Spleen (tissue), 11 donors: ENCODE data around the gene STRIT1. TPM values are rescaled to one million over a fixed set of nuclear protein-coding genes. Genes with fewer than 3 reads are reported as not detected.

Experiments
- DNase-seq: peaks from one replicate; pipeline ENCODE4 v3.0.0-alpha.2; 2020
- H3K27ac ChIP-seq, 8 donors: fragments of 200-600 bp; sonication (generic) in 7 of 8; 1 replicate in 4 of 8; 2 replicates in 4 of 8; pipeline versions ENCODE4 v1.5.0 to v1.8.0; 2016 to 2021; ENCODE audit warnings: inconsistent platforms in 4 of 8, mild to moderate bottlenecking in 4 of 8, moderate library complexity in 1 of 8
- H3K27me3 ChIP-seq, 7 donors: fragments of 200-600 bp; sonication (generic) in 6 of 7; replicated peaks in 1 of 7; 1 replicate in 4 of 7; 2 replicates in 3 of 7; pipeline versions ENCODE4 v1.5.0 to v1.8.0; 2016 to 2021; ENCODE audit warnings: inconsistent platforms in 3 of 7, mild to moderate bottlenecking in 1 of 7
- H3K36me3 ChIP-seq, 6 donors: fragments of 200-600 bp; sonication (generic) in 5 of 6; 1 replicate in 4 of 6; 2 replicates in 2 of 6; pipeline versions ENCODE4 v1.5.0 to v1.8.0; 2016 to 2021; ENCODE audit warnings: inconsistent platforms in 2 of 6
- H3K4me1 ChIP-seq, 6 donors: fragments of 200-600 bp; sonication (generic) in 5 of 6; 1 replicate in 3 of 6; 2 replicates in 3 of 6; pipeline versions ENCODE4 v1.5.0 to v1.8.0; 2016 to 2021; ENCODE audit warnings: inconsistent platforms in 3 of 6
- H3K4me3 ChIP-seq, 8 donors: fragments of 200-600 bp; sonication (generic) in 7 of 8; 1 replicate in 4 of 8; 2 replicates in 4 of 8; pipeline versions ENCODE4 v1.5.0 to v1.8.0; 2016 to 2021; ENCODE audit warnings: inconsistent platforms in 4 of 8, mild to moderate bottlenecking in 4 of 8, moderate library complexity in 2 of 8
- H3K9me3 ChIP-seq, 8 donors: fragments of 200-600 bp; sonication (generic) in 7 of 8; 1 replicate in 4 of 8; 2 replicates in 4 of 8; pipeline versions ENCODE4 v1.5.0 to v1.8.0; 2016 to 2021; ENCODE audit warnings: inconsistent platforms in 4 of 8
- CTCF ChIP-seq, 11 experiments: fragments of 200-600 bp in 7 of 11; fragments of 450-650 bp in 4 of 11; sonication (generic) in 4 of 11; IDR thresholded peaks in 8 of 11; conservative IDR thresholded peaks in 3 of 11; 1 replicate in 7 of 11; 2 replicates in 4 of 11; pipeline versions ENCODE4 v1.4.0 to v1.8.0; 2016 to 2021; ENCODE audit warnings: antibody characterized with exemption in 11 of 11, inconsistent platforms in 4 of 11, mild to moderate bottlenecking in 1 of 11
- POLR2A ChIP-seq, 3 donors: fragments of 450-650 bp; IDR thresholded peaks; one replicate each; pipeline ENCODE4 v1.5.1; 2017; ENCODE audit warnings: antibody characterized with exemption in 3 of 3, mild to moderate bottlenecking in 1 of 3
- POLR2AphosphoS5 ChIP-seq, 3 donors: sonication (generic); formaldehyde crosslinking; IDR thresholded peaks; one replicate each; pipeline ENCODE4 v1.5.1; 2017; ENCODE audit warnings: antibody characterized with exemption in 3 of 3
- WGBS, 5 donors: extraction: QIAGEN DNeasy Blood & Tissue Kit in 3 of 5; methylation state at CpG; one replicate each; pipeline versions ENCODE4 v1.1.5 to v1.1.7; 2013 to 2018; 5-methylcytosine and 5-hydroxymethylcytosine counted together
- intact Hi-C: fragments of 100-400 bp; cut with DNase I; formaldehyde crosslinking; loops from one replicate; pipeline ENCODE4 v1.15.0; 2023; ENCODE audit warnings: low total_unique reads
- polyA plus RNA-seq, 3 donors: library from polyadenylated mRNA; stranded (reverse); fragments of 200-250 nt; gene quantifications; one replicate each; pipeline ENCODE4 v1.2.1, GENCODE V29; 2013
- total RNA-seq, 7 donors: library from RNA; depleted of rRNA in 3 of 7; stranded (reverse); fragments of >200 nt in 3 of 7; fragmentation: NEBNext Ultra II Directional in 4 of 7; extraction: Animal tissue kit (Norgen Biotek cat#: 25700) in 4 of 7; gene quantifications; one replicate each; pipeline versions ENCODE4 v1.1.0 to v1.2.1, GENCODE V29; 2016 to 2021
- donor health status: healthy with polysubstance abuse.
- donor health status: DM: no; HTN: no; CAD: no; lungs with moderate emphysema.
- donor health status: DM: no; HTN: no; CAD: no.
- donor health status: Bipolar disorder and iron deficiency.
- donor health status: healthy.
- donor health status: DM: no; HTN: no; CAD: no.
- donor health status: DM: yes; HTN: yes; CAD: no.

The STRIT1 gene
- total and polyA plus RNA-seq, 10 donors = 0.43 TPM; not detected in 9

DNA sequence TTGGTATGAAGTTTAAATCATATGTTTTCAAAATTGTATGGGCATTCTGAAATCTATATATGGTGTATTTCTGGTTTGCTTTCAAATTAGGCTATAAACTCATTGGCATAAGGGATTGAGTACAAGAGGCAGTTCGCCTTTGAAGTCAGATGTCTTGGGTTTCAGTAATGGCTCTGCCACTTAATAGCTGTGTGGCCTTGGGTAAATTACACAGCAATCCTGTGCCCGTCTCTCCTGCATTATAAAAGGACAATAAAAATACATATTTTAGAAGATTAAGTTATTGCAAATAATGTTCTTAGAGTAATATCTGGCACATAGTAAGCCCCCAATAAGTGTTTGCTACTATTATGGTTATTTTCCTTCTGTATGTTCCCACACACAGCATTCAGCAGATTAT is 20.4 kb upstream of the STRIT1 start:
- WGBS, 5 donors = 88 to 97% (median 93%) methylated on average over 2 of the region's 2 CpGs
- no peaks in the 10 kb centered on the region for H3K36me3 ChIP-seq
- no peaks in the 10 kb centered on the region for H3K27me3 ChIP-seq
- H3K9me3 ChIP-seq = no peaks in the 10 kb centered on the region
- TF ChIP-seq POLR2AphosphoS5 (IDR thresholded peaks at IDR 0.05) = no peak
- no peak for TF ChIP-seq CTCF (IDR thresholded peaks at IDR 0.05 in 8 of 11, conservative IDR thresholded peaks at IDR 0.05 in 3 of 11)
- TF ChIP-seq POLR2A (IDR thresholded peaks at IDR 0.05) = no peak
- intact Hi-C loops = no loop called here
- H3K4me1 ChIP-seq = no peaks in the 10 kb centered on the region
- no peak overlapping the region for H3K27ac ChIP-seq
- no peak for DNase-seq
- H3K4me3 ChIP-seq = no peak overlapping the region

GRCh38 chr3:155313300-155313699 is 19.8 kb upstream of the STRIT1 start:
- no peak for DNase-seq
- Histone ChIP-seq H3K27ac (no peak overlapping the region), H3K4me1 (no peaks in the 10 kb centered on the region), H3K36me3 (no peaks in the 10 kb centered on the region), H3K4me3 (no peak overlapping the region), H3K9me3 (no peaks in the 10 kb centered on the region), H3K27me3 (no peaks in the 10 kb centered on the region)
- TF ChIP-seq CTCF (IDR thresholded peaks at IDR 0.05 in 8 of 11, conservative IDR thresholded peaks at IDR 0.05 in 3 of 11) (no peak), POLR2A (IDR thresholded peaks at IDR 0.05) (no peak), POLR2AphosphoS5 (IDR thresholded peaks at IDR 0.05) (no peak)
- intact Hi-C loops = no loop called here

GRCh38 chr3:155312781-155313180 is 19.3 kb upstream of the STRIT1 start:
- Histone ChIP-seq H3K4me3 (no peak overlapping the region), H3K9me3 (no peaks in the 10 kb centered on the region), H3K27ac (no peak overlapping the region), H3K4me1 (no peaks in the 10 kb centered on the region), H3K27me3 (no peaks in the 10 kb centered on the region), H3K36me3 (no peaks in the 10 kb centered on the region)
- DNase-seq = no peak
- TF ChIP-seq POLR2AphosphoS5 (IDR thresholded peaks at IDR 0.05) (no peak), CTCF (IDR thresholded peaks at IDR 0.05 in 8 of 11, conservative IDR thresholded peaks at IDR 0.05 in 3 of 11) (no peak), POLR2A (IDR thresholded peaks at IDR 0.05) (no peak)
- intact Hi-C loops = no loop called here
- WGBS, 5 donors = 39 to 60% (median 54%) methylated on average over 2 of the region's 2 CpGs

DNA sequence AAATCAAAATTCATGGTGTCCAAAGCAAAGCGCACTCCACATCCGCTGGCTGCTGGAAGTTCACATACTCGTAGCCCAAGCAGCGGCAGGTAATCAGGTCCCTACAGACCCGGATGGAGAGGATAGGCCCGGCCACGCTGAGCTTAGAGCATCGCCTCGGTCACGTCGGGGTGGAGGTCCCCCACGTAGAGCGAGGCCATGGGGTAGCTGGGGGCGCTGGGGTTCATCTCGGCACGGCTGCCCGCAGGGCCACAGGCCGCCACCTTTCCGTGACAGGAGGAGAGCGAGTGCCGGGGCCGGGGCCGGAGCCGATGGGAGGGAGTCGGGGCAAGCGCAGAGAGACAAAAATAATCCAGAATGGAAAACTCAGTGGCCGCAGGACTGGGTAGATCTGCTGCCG is 16.1 kb upstream of the STRIT1 start:
- Histone ChIP-seq H3K4me3 (no peak overlapping the region), H3K9me3 (no peaks in the 10 kb centered on the region), H3K4me1 (no peaks in the 10 kb centered on the region), H3K36me3 (no peaks in the 10 kb centered on the region), H3K27ac (no peak overlapping the region), H3K27me3 (no peaks in the 10 kb centered on the region)
- WGBS, 5 donors = 63 to 94% (median 93%) methylated on average over 28 of the region's 28 CpGs
- no peak for TF ChIP-seq CTCF (IDR thresholded peaks at IDR 0.05 in 8 of 11, conservative IDR thresholded peaks at IDR 0.05 in 3 of 11)
- TF ChIP-seq POLR2AphosphoS5 (IDR thresholded peaks at IDR 0.05) = no peak
- no peak for TF ChIP-seq POLR2A (IDR thresholded peaks at IDR 0.05)
- intact Hi-C loops = no loop called here
- DNase-seq = no peak
